HFF-Myc (cell line): Measurements from ENCODE around the gene TOP3B.

Experiments used
- DNase-seq: peaks from one replicate; pipeline ENCODE4 v3.0.0-alpha.2; 2011; ENCODE audit warnings: low read depth; ENCODE audit errors: extremely low read depth
- H3K4me3 ChIP-seq: replicated peaks from 2 replicates; pipeline ENCODE4 v1.5.1; 2011; ENCODE audit warnings: low read depth, mild to moderate bottlenecking, control low read depth, low read length
- CTCF ChIP-seq: IDR thresholded peaks from 2 replicates; pipeline ENCODE4 v1.5.1; 2012; ENCODE audit warnings: mild to moderate bottlenecking, low read depth, low read length, control low read depth; ENCODE audit errors: missing control alignments

The TOP3B gene

GRCh38 chr22:21922370-21923162 is 60.0 kb downstream of the TOP3B start:
- no peak overlapping the region for H3K4me3 ChIP-seq
- DNase-seq: no peak
- no peak for TF ChIP-seq CTCF

- TF ChIP-seq CTCF: no peak
- no peak overlapping the region for H3K4me3 ChIP-seq
- DNase-seq: no peak
Observed at GRCh38 chr22:21921729-21922128, 60.9 kb downstream of the TOP3B start.

- no peak for TF ChIP-seq CTCF
- no peak for DNase-seq
Observed at GRCh38 chr22:21921184-21921721, 61.3 kb downstream of the TOP3B start.

GRCh38 chr22:21920341-21921183 is 62.0 kb downstream of the TOP3B start:
- TF ChIP-seq CTCF: no peak
- DNase-seq: no peak
- no peak overlapping the region for H3K4me3 ChIP-seq

More at GRCh38 chr22:21921184-21921721, 61.3 kb downstream of the TOP3B start:
- H3K4me3 ChIP-seq: no peak overlapping the region

- no peak for DNase-seq
- H3K4me3 ChIP-seq: no peak overlapping the region
- TF ChIP-seq CTCF: no peak
Observed at GRCh38 chr22:21919526-21920307, 62.9 kb downstream of the TOP3B start.

- DNase-seq: no peak
- TF ChIP-seq CTCF: no peak
- no peak overlapping the region for H3K4me3 ChIP-seq
Observed at GRCh38 chr22:21918466-21919185, 64.0 kb downstream of the TOP3B start.
